HG03097 (cell line): Measurements from ENCODE around the gene TRIM5.

Source experiments
- ATAC-seq: cut with Tn5 transposase; IDR thresholded peaks from one replicate; pipeline ENCODE4 v1.9.1; 2021; ENCODE audit not compliant: unreplicated experiment, low FRiP score

Gene TRIM5

GRCh38 chr11:5626196-5626595 lies 58.7 kb downstream of the TRIM5 start:
- no peak for ATAC-seq

GRCh38 chr11:5625281-5625680 lies 59.6 kb downstream of the TRIM5 start:
- no peak for ATAC-seq

GRCh38 chr11:5624489-5625279 lies 60.2 kb downstream of the TRIM5 start, which contains the start of gene TRIM34:
Gene TRIM34 (plus strand): TSS chr11:5625001. CDS start chr11:5632332, 7,331 bp downstream.
- ATAC-seq: peak; percentile 97

DNA sequence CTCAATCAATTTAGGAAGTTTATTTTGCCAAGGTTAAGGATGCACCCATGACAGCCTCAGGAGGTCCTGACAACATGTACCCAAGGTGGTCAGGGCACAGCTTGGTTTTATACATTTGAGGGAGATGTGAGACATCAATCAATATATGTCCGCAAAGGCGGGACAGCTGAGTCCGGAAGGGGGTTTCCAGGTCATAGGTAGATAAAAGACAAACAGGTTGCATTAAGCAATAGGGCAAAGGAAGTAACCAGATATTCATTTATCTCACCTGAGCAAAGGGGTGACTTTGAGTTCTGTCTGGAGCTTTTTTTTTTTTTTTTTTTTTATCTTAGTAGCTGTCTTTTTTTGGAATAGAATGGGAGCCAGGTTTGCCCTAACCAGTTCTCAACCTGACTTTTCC lies 62.1 kb downstream of the TRIM5 start:
- ATAC-seq: no peak

DNA sequence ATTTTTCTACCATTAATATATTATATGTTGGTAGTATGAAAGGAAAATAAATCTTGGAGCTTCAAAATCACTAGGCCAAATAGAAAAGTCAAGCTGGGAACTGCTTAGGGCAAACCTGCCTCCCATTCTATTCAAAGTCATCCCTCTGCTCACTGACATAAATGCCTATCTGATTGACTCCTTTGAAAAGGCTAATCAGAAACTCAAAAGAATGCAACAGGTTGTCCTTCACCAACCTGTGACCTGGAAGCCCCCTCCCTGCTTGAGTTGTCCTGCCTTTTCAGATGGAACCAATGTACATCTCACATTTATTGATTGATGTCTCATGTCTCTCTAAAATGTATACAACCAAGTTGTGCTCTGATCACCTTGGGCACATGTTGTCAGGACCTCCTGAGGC lies 63.3 kb downstream of the TRIM5 start:
- ATAC-seq: no peak

GRCh38 chr11:5620651-5621521 lies 64.0 kb downstream of the TRIM5 start:
- ATAC-seq: no peak

DNA sequence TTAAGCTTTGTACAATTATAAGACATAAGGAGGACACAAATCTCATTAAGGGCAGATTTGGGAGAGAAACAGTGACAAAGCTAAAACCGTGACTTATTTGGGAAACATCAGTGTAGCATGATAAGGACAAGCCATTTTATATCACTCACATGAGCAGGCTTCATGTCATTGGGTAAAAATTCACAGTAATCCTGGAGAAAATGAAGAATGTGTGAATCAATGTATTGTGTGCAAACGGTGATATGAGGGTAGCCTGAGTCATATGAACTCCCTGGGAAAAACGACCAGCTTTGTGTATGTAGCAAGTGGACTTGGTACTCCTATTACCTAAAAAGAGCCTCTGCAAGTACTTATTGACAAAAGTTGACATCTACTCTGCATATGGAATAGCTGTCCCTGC lies 66.1 kb downstream of the TRIM5 start:
- no peak for ATAC-seq
